ENCODE measurements around the gene ALDH7A1.

GRCh38 chr5:126521130-126521529 lies 73.9 kb downstream of the ALDH7A1 start:
- TF ChIP-seq CTCF (IDR thresholded peaks at IDR 0.05; ENCODE audit: low read depth, low read length, poor library complexity, severe bottlenecking) = no peak
- no peak for TF ChIP-seq EZH2phosphoT487 (IDR thresholded peaks at IDR 0.05; ENCODE audit: borderline replicate concordance, low read length)
